Measurements from ENCODE around the gene LSAMP.

DNA sequence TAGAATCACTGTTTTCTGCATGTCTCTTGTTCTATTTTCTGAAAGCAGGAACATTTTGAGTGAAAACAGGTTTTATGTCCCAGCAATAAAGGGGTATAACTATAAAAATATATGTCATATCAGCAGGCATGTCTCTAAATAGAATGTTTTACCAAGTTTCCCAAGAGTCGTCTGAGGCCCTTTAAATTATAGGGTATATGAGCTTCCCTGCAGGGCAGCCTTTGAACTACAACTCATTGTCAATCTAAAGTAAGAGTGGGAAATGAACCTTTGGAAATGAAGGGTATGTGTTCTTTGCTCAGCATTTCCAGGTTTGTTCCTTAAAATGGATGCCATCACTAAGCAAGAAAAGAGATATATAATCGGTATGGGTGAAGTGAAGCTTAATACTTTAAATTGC, 138.6 kb downstream of the LSAMP start:
- TF ChIP-seq, protein P1, sequence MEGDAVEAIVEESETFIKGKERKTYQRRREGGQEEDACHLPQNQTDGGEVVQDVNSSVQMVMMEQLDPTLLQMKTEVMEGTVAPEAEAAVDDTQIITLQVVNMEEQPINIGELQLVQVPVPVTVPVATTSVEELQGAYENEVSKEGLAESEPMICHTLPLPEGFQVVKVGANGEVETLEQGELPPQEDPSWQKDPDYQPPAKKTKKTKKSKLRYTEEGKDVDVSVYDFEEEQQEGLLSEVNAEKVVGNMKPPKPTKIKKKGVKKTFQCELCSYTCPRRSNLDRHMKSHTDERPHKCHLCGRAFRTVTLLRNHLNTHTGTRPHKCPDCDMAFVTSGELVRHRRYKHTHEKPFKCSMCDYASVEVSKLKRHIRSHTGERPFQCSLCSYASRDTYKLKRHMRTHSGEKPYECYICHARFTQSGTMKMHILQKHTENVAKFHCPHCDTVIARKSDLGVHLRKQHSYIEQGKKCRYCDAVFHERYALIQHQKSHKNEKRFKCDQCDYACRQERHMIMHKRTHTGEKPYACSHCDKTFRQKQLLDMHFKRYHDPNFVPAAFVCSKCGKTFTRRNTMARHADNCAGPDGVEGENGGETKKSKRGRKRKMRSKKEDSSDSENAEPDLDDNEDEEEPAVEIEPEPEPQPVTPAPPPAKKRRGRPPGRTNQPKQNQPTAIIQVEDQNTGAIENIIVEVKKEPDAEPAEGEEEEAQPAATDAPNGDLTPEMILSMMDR (conservative IDR thresholded peaks at IDR 0.05; ENCODE audit: low read depth, low read length): no peak; the same call in 1 of the 2 replicates
- no peak for TF ChIP-seq EZH2 (IDR thresholded peaks at IDR 0.05; ENCODE audit: borderline replicate concordance, low read depth, low read length, poor library complexity, severe bottlenecking)

All from A673 (cell line).